Thyroid gland (tissue), 4 donors: ENCODE results near the gene PABPC1L2A.
"Not testable (repeated sequence)": the region's sequence is repeated elsewhere in the genome, so short reads cannot be mapped to it uniquely, and the experiment has no call there.

Experiments used
- POLR2A ChIP-seq, 2 donors: fragments of 450-650 bp; IDR thresholded peaks; one replicate each; pipeline ENCODE4 v1.6.1; 2017; ENCODE audit warnings: antibody characterized with exemption in 2 of 2, mild to moderate bottlenecking in 2 of 2, moderate library complexity in 1 of 2
- TF ChIP-seq, protein P1 (sequence below), 6 experiments: fragments of 200-600 bp in 3 of 6; fragments of 450-650 bp in 3 of 6; sonication (generic) in 3 of 6; IDR thresholded peaks; one replicate each; pipeline ENCODE4 v1.5.1; 2016 to 2019; ENCODE audit warnings: antibody characterized with exemption in 6 of 6, mild to moderate bottlenecking in 2 of 6, inconsistent platforms in 1 of 6, moderate library complexity in 1 of 6

DNA sequence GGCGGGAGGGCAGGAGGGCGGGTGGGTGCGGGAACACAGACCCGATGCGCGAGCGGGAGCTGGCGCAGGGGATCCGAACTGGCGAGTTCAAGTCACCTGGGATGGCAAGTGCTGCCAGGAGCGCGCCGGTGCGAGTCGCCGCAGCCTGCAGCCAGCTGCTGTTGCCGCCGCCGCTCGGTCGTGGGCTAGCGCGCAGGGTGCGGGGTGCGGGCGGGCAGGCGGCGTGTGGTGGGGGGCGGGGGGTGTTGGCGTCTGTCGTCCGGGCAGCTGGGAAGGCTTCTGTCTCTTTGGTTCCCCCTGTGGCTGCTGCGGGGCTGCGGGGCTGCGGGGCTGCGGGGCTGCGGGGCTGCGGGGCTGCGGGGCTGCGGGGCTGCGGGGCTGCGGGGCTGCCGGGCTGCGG, 572 bp upstream of the PABPC1L2A start:
- TF ChIP-seq, protein P1, sequence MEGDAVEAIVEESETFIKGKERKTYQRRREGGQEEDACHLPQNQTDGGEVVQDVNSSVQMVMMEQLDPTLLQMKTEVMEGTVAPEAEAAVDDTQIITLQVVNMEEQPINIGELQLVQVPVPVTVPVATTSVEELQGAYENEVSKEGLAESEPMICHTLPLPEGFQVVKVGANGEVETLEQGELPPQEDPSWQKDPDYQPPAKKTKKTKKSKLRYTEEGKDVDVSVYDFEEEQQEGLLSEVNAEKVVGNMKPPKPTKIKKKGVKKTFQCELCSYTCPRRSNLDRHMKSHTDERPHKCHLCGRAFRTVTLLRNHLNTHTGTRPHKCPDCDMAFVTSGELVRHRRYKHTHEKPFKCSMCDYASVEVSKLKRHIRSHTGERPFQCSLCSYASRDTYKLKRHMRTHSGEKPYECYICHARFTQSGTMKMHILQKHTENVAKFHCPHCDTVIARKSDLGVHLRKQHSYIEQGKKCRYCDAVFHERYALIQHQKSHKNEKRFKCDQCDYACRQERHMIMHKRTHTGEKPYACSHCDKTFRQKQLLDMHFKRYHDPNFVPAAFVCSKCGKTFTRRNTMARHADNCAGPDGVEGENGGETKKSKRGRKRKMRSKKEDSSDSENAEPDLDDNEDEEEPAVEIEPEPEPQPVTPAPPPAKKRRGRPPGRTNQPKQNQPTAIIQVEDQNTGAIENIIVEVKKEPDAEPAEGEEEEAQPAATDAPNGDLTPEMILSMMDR (IDR thresholded peaks at IDR 0.05), result not testable (repeated sequence)
- TF ChIP-seq POLR2A (IDR thresholded peaks at IDR 0.05), result not testable (repeated sequence)
